Right lobe of liver (tissue), 6 donors: ENCODE data around the gene FMN1. TPM values are rescaled to one million over a fixed set of nuclear protein-coding genes. Genes with fewer than 3 reads are reported as not detected.

Experiments
- ATAC-seq, 4 donors: fragments of 200-7000 bp; cut with Tn5 transposase; one replicate each; pipeline ENCODE4 v1.9.1; 2020; ENCODE audit warnings: mild to moderate bottlenecking in 4 of 4, moderate library complexity in 4 of 4
- DNase-seq, 3 donors: peaks; one replicate each; pipeline ENCODE4 v3.0.0-alpha.2; 2020
- H3K27ac ChIP-seq, 3 donors: fragments of 200-600 bp; one replicate each; pipeline ENCODE4 v1.8.0; 2022
- H3K27me3 ChIP-seq, 2 donors: fragments of 200-600 bp; one replicate each; pipeline ENCODE4 v1.8.0; 2022
- H3K36me3 ChIP-seq, 4 donors: fragments of 200-600 bp; sonication (generic) in 1 of 4; one replicate each; pipeline versions ENCODE4 v1.5.1 to v1.8.0; 2017 to 2022; ENCODE audit warnings: control low read depth in 1 of 4
- H3K4me1 ChIP-seq, 4 donors: fragments of 200-600 bp; sonication (generic) in 1 of 4; one replicate each; pipeline versions ENCODE4 v1.5.1 to v1.8.0; 2017 to 2022; ENCODE audit warnings: control low read depth in 1 of 4
- H3K4me3 ChIP-seq, 3 donors: fragments of 200-600 bp; one replicate each; pipeline ENCODE4 v1.8.0; 2022
- H3K9me3 ChIP-seq, 4 donors: fragments of 200-600 bp; sonication (generic) in 1 of 4; one replicate each; pipeline versions ENCODE4 v1.5.1 to v1.8.0; 2017 to 2022; ENCODE audit warnings: control low read depth in 1 of 4
- CTCF ChIP-seq, 4 donors: fragments of 200-600 bp in 3 of 4; fragments of 450-650 bp in 1 of 4; IDR thresholded peaks; one replicate each; pipeline versions ENCODE4 v1.5.1 to v1.8.0; 2016 to 2022; ENCODE audit warnings: antibody characterized with exemption in 4 of 4, mild to moderate bottlenecking in 2 of 4
- POLR2A ChIP-seq: fragments of 450-650 bp; IDR thresholded peaks from one replicate; pipeline ENCODE4 v1.6.1; 2017; ENCODE audit warnings: antibody characterized with exemption, mild to moderate bottlenecking
- WGBS: methylation state at CpG from one replicate; pipeline ENCODE4 v1.1.6; 2018; ENCODE audit warnings: low coverage, low lambda C conversion rate; ENCODE audit not compliant: insufficient coverage; ENCODE audit errors: missing lambda C conversion rate; 5-methylcytosine and 5-hydroxymethylcytosine counted together
- intact Hi-C, 2 donors: fragments of 100-400 bp; cut with DNase I; formaldehyde crosslinking; loops; one replicate each; pipeline versions ENCODE4 v1.11.2 to v1.14.1; 2022
- total RNA-seq, 6 experiments: library from RNA; depleted of rRNA in 2 of 6; stranded (reverse); fragments of >200 nt in 2 of 6; fragmentation: NEBNext Ultra II Directional in 3 of 6; extraction: Animal tissue kit (Norgen Biotek cat#: 25700) in 3 of 6; gene quantifications; one replicate each; pipeline versions ENCODE4 v1.1.0 to v1.2.4, GENCODE V29; 2016 to 2023
- donor health status: DM: no; HTN: yes; CAD: no.
- donor health status: DM: no; HTN: no; CAD: no.
- donor health status: DM: no; HTN: no; CAD: no.
- donor health status: DM: no; HTN: yes; CAD: no.
- donor health status: DM: no; HTN: yes; CAD: no.

Gene FMN1
- total RNA-seq, 6 experiments from 2014 or later = 1.1 to 6.8 (median 3.1) TPM

- no peak for ATAC-seq
- Histone ChIP-seq H3K27ac (no peak overlapping the region), H3K27me3 (no peaks in the 10 kb centered on the region), H3K4me3 (no peak overlapping the region), H3K9me3 (no peaks in the 10 kb centered on the region), H3K36me3 (no peaks in the 10 kb centered on the region), H3K4me1 (peaks cover 0 to 7% (median 0%) of the 10 kb centered on the region in 4 donors)
- no peak for DNase-seq
- intact Hi-C loops = no loop called here
- WGBS = 88% methylated on average over 5 of the region's 5 CpGs
- no peak for TF ChIP-seq POLR2A
- no peak for TF ChIP-seq CTCF (IDR thresholded peaks at IDR 0.05)
These were observed 3.1 kb upstream of the FMN1 start for GRCh38 chr15:33197636-33198035.

GRCh38 chr15:33194237-33194636 lies 277 bp downstream of the FMN1 start:
- Histone ChIP-seq H3K36me3 (no peaks in the 10 kb centered on the region), H3K4me1 (no peaks in the 10 kb centered on the region), H3K27ac (no peak overlapping the region), H3K27me3 (no peaks in the 10 kb centered on the region), H3K9me3 (no peaks in the 10 kb centered on the region), H3K4me3 (peak overlapping the region in 2 of 3 donors; percentile 18 to 39)
- intact Hi-C loops = no loop called here
- 23% methylated on average over 10 of the region's 17 CpGs for WGBS
- ATAC-seq = no peak
- no peak for TF ChIP-seq POLR2A
- no peak for TF ChIP-seq CTCF (IDR thresholded peaks at IDR 0.05)
- DNase-seq = no peak

- Histone ChIP-seq H3K9me3 (no peaks in the 10 kb centered on the region), H3K4me3 (no peak overlapping the region), H3K27me3 (no peaks in the 10 kb centered on the region), H3K27ac (no peak overlapping the region), H3K4me1 (no peaks in the 10 kb centered on the region), H3K36me3 (no peaks in the 10 kb centered on the region)
- 58% methylated on average over 3 of the region's 3 CpGs for WGBS
- intact Hi-C loops = no loop called here
- TF ChIP-seq POLR2A = no peak
- ATAC-seq = no peak
- DNase-seq = no peak
These were observed 2.9 kb downstream of the FMN1 start for GRCh38 chr15:33191591-33191990.

- Histone ChIP-seq H3K36me3 (no peaks in the 10 kb centered on the region), H3K9me3 (no peaks in the 10 kb centered on the region), H3K4me1 (no peaks in the 10 kb centered on the region), H3K27me3 (no peaks in the 10 kb centered on the region), H3K4me3 (no peak overlapping the region), H3K27ac (no peak overlapping the region)
- ATAC-seq (no peak), DNase-seq (no peak)
- intact Hi-C loops = no loop called here
- 67% methylated on average over 9 of the region's 9 CpGs for WGBS
- no peak for TF ChIP-seq POLR2A
- TF ChIP-seq CTCF (IDR thresholded peaks at IDR 0.05) = no peak
These were observed 4.0 kb downstream of the FMN1 start for GRCh38 chr15:33190539-33190938.

GRCh38 chr15:33188641-33189257 lies 5.8 kb downstream of the FMN1 start:
- intact Hi-C loops = no loop called here
- ATAC-seq (peak in 2 of 4 donors; percentile 62 to 65), DNase-seq (no peak)
- Histone ChIP-seq H3K27ac (no peak overlapping the region), H3K36me3 (no peaks in the 10 kb centered on the region), H3K9me3 (no peaks in the 10 kb centered on the region), H3K27me3 (no peaks in the 10 kb centered on the region), H3K4me1 (no peaks in the 10 kb centered on the region), H3K4me3 (no peak overlapping the region)
- TF ChIP-seq POLR2A = no peak
- no peak for TF ChIP-seq CTCF (IDR thresholded peaks at IDR 0.05)
- WGBS = 38% methylated on average over 5 of the region's 5 CpGs
